ENCODE measurements around the gene LRCOL1. TPM values are rescaled to one million over a fixed set of nuclear protein-coding genes. Genes with fewer than 3 reads are reported as not detected.

The LRCOL1 gene
- total and polyA plus RNA-seq, 2 of the 13 experiments (the other 11 are each of a cell fraction or from before 2014, with no cell fraction given) = not detected

DNA sequence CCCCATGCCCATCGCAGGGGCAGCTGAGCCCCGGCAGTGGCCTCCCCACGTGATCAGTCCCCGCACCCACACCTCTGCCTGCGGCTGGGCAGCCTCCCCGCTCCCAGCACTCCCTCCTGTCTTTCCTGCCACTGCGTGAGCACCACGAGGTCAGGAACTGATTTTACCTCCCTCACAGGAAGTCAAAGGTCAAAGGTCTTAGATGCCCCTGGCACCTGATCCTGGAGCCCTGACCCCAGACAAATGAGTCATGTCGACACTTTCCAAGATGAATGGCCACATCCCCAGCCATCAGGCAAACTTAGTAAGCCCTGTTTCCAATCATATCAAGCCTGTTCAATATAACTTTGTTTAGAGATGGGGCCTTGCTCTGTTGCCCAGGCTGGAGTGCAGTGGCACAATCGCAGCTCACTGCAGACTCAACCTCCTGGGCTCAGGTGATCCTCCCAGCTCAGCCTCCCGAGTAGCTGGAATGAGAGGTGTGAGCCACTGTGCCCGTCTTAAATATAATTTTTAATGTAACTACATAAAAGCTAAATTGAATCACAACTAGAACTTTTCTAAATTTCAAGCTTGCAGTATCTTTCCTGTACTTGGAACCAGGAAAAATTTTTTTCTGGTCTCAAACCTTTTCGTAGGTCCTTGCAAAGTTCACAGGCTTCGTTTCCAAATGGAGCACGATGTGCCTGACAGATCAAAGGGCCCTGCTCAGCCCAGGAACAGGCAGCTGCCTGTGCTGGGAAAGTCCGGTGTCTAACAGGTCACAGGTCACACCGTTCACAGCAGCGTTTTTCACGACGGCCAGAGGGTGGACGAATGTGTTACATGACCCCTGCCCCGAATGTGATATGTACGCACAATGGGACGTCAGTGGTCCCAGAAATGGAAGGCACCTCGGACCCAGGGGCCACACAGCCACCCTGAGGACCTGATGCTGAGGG lies 1.9 kb downstream of the LRCOL1 start (continued):
- no peak for TF ChIP-seq ZNF260 (CRISPR knock-in tag; IDR thresholded peaks at IDR 0.05; ENCODE audit: borderline replicate concordance, low read depth)
- no peak for TF ChIP-seq HMGA1 (CRISPR knock-in tag; conservative IDR thresholded peaks at IDR 0.05)
- TF ChIP-seq, protein P1, sequence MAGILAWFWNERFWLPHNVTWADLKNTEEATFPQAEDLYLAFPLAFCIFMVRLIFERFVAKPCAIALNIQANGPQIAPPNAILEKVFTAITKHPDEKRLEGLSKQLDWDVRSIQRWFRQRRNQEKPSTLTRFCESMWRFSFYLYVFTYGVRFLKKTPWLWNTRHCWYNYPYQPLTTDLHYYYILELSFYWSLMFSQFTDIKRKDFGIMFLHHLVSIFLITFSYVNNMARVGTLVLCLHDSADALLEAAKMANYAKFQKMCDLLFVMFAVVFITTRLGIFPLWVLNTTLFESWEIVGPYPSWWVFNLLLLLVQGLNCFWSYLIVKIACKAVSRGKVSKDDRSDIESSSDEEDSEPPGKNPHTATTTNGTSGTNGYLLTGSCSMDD (CRISPR knock-in tag; IDR thresholded peaks at IDR 0.05) = no peak
- no peak for TF ChIP-seq ZNF619 (CRISPR knock-in tag; IDR thresholded peaks at IDR 0.05)
- TF ChIP-seq, protein P2, sequence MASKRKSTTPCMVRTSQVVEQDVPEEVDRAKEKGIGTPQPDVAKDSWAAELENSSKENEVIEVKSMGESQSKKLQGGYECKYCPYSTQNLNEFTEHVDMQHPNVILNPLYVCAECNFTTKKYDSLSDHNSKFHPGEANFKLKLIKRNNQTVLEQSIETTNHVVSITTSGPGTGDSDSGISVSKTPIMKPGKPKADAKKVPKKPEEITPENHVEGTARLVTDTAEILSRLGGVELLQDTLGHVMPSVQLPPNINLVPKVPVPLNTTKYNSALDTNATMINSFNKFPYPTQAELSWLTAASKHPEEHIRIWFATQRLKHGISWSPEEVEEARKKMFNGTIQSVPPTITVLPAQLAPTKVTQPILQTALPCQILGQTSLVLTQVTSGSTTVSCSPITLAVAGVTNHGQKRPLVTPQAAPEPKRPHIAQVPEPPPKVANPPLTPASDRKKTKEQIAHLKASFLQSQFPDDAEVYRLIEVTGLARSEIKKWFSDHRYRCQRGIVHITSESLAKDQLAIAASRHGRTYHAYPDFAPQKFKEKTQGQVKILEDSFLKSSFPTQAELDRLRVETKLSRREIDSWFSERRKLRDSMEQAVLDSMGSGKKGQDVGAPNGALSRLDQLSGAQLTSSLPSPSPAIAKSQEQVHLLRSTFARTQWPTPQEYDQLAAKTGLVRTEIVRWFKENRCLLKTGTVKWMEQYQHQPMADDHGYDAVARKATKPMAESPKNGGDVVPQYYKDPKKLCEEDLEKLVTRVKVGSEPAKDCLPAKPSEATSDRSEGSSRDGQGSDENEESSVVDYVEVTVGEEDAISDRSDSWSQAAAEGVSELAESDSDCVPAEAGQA (IDR thresholded peaks at IDR 0.05; ENCODE audit: low read depth) = no peak
- TF ChIP-seq, protein P2 (CRISPR knock-in tag; IDR thresholded peaks at IDR 0.05; ENCODE audit: borderline replicate concordance) = 0 out of 2 replicates have a peak, but pooled peaks have one; percentile 38
- TF ChIP-seq MAFK (conservative IDR thresholded peaks at IDR 0.05 in 1 of 2, IDR thresholded peaks at IDR 0.05 in 1 of 2; ENCODE audit: low read length in 2 of 2) = no peak
- TF ChIP-seq ZNF263 (CRISPR knock-in tag; IDR thresholded peaks at IDR 0.05) = 0 out of 2 replicates have a peak, but pooled peaks have one; percentile 35
- TF ChIP-seq, protein P3, sequence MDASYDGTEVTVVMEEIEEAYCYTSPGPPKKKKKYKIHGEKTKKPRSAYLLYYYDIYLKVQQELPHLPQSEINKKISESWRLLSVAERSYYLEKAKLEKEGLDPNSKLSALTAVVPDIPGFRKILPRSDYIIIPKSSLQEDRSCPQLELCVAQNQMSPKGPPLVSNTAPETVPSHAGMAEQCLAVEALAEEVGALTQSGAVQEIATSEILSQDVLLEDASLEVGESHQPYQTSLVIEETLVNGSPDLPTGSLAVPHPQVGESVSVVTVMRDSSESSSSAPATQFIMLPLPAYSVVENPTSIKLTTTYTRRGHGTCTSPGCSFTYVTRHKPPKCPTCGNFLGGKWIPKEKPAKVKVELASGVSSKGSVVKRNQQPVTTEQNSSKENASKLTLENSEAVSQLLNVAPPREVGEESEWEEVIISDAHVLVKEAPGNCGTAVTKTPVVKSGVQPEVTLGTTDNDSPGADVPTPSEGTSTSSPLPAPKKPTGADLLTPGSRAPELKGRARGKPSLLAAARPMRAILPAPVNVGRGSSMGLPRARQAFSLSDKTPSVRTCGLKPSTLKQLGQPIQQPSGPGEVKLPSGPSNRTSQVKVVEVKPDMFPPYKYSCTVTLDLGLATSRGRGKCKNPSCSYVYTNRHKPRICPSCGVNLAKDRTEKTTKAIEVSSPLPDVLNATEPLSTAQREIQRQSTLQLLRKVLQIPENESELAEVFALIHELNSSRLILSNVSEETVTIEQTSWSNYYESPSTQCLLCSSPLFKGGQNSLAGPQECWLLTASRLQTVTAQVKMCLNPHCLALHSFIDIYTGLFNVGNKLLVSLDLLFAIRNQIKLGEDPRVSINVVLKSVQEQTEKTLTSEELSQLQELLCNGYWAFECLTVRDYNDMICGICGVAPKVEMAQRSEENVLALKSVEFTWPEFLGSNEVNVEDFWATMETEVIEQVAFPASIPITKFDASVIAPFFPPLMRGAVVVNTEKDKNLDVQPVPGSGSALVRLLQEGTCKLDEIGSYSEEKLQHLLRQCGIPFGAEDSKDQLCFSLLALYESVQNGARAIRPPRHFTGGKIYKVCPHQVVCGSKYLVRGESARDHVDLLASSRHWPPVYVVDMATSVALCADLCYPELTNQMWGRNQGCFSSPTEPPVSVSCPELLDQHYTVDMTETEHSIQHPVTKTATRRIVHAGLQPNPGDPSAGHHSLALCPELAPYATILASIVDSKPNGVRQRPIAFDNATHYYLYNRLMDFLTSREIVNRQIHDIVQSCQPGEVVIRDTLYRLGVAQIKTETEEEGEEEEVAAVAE (CRISPR knock-in tag; IDR thresholded peaks at IDR 0.05; ENCODE audit: borderline replicate concordance) = no peak
- TF ChIP-seq REXO4 (CRISPR knock-in tag; IDR thresholded peaks at IDR 0.05; ENCODE audit: borderline replicate concordance) = no peak
- TF ChIP-seq WIZ (CRISPR knock-in tag; IDR thresholded peaks at IDR 0.05) = no peak
- TF ChIP-seq HNF4G (IDR thresholded peaks at IDR 0.05; ENCODE audit: borderline replicate concordance, low read depth, low read length) = peak; percentile 50
- TF ChIP-seq HNF4G (CRISPR knock-in tag; IDR thresholded peaks at IDR 0.05; ENCODE audit: borderline replicate concordance, low read depth) = peak; percentile 77; the same call in 1 of the 2 replicates
- TF ChIP-seq, protein P4, sequence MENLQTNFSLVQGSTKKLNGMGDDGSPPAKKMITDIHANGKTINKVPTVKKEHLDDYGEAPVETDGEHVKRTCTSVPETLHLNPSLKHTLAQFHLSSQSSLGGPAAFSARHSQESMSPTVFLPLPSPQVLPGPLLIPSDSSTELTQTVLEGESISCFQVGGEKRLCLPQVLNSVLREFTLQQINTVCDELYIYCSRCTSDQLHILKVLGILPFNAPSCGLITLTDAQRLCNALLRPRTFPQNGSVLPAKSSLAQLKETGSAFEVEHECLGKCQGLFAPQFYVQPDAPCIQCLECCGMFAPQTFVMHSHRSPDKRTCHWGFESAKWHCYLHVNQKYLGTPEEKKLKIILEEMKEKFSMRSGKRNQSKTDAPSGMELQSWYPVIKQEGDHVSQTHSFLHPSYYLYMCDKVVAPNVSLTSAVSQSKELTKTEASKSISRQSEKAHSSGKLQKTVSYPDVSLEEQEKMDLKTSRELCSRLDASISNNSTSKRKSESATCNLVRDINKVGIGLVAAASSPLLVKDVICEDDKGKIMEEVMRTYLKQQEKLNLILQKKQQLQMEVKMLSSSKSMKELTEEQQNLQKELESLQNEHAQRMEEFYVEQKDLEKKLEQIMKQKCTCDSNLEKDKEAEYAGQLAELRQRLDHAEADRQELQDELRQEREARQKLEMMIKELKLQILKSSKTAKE (CRISPR knock-in tag; IDR thresholded peaks at IDR 0.05; ENCODE audit: borderline replicate concordance) = peak; percentile 70

Measured in HepG2 (cell line).